NCI-H1694 treated with DMSO at 0.1 percent for 48 hours (cell line): ENCODE measurements around the gene ACSL3.

Source experiments
- DNase-seq: peaks from one replicate; lab custom pipeline; 2025; lab: John Stamatoyannopoulos, UW

The ACSL3 gene

GRCh38 chr2:222879604-222879933 is 18.7 kb downstream of the ACSL3 start:
- no peak for DNase-seq

- no peak for DNase-seq
These were observed 21.7 kb downstream of the ACSL3 start for GRCh38 chr2:222882484-222882928.

- DNase-seq, result no peak
These were observed 22.6 kb downstream of the ACSL3 start for GRCh38 chr2:222883420-222883819.

- no peak for DNase-seq
These were observed 23.4 kb downstream of the ACSL3 start for GRCh38 chr2:222884114-222884771.

- DNase-seq, result no peak
These were observed 24.1 kb downstream of the ACSL3 start for GRCh38 chr2:222884805-222885424.

- no peak for DNase-seq
These were observed 26.3 kb downstream of the ACSL3 start for GRCh38 chr2:222887124-222887523.

- DNase-seq, result no peak
These were observed 27.9 kb downstream of the ACSL3 start for GRCh38 chr2:222888716-222889115.

- no peak for DNase-seq
These were observed 31.1 kb downstream of the ACSL3 start for GRCh38 chr2:222891890-222892289.

- DNase-seq, result no peak
These were observed 31.5 kb downstream of the ACSL3 start for GRCh38 chr2:222892321-222892720.

GRCh38 chr2:222892761-222893160 is 31.9 kb downstream of the ACSL3 start:
- DNase-seq, result no peak

GRCh38 chr2:222893716-222894115 is 32.9 kb downstream of the ACSL3 start:
- no peak for DNase-seq

GRCh38 chr2:222895144-222895543 is 34.3 kb downstream of the ACSL3 start:
- no peak for DNase-seq

GRCh38 chr2:222897898-222898297 is 37.1 kb downstream of the ACSL3 start:
- DNase-seq, result no peak

GRCh38 chr2:222899413-222900181 is 38.8 kb downstream of the ACSL3 start:
- DNase-seq, result no peak

- DNase-seq, result no peak
These were observed 39.5 kb downstream of the ACSL3 start for GRCh38 chr2:222900354-222900753.

GRCh38 chr2:222902660-222903059 is 41.8 kb downstream of the ACSL3 start:
- DNase-seq, result no peak

- DNase-seq, result peak; percentile 55
These were observed 42.7 kb downstream of the ACSL3 start for GRCh38 chr2:222903234-222904220.

- no peak for DNase-seq
These were observed 43.9 kb downstream of the ACSL3 start for GRCh38 chr2:222904557-222905258.

GRCh38 chr2:222907048-222907447 is 46.2 kb downstream of the ACSL3 start:
- no peak for DNase-seq

- no peak for DNase-seq
These were observed 47.1 kb downstream of the ACSL3 start for GRCh38 chr2:222907790-222908441.

GRCh38 chr2:222909286-222909685 is 48.5 kb downstream of the ACSL3 start:
- DNase-seq, result no peak
